GM11168 (cell line): ENCODE measurements around the gene OLFML2A.
"Not testable (repeated sequence)": the region's sequence is repeated elsewhere in the genome, so short reads cannot be mapped to it uniquely, and the experiment has no call there.

Source experiments
- in situ Hi-C: fragments of 300-500 bp; cut with MboI; formaldehyde crosslinking; loops from one replicate; pipeline ENCODE4 v1.12.0; 2022; ENCODE audit warnings: low sequenced_read_pairs; ENCODE audit not compliant: unreplicated experiment

Gene OLFML2A

DNA sequence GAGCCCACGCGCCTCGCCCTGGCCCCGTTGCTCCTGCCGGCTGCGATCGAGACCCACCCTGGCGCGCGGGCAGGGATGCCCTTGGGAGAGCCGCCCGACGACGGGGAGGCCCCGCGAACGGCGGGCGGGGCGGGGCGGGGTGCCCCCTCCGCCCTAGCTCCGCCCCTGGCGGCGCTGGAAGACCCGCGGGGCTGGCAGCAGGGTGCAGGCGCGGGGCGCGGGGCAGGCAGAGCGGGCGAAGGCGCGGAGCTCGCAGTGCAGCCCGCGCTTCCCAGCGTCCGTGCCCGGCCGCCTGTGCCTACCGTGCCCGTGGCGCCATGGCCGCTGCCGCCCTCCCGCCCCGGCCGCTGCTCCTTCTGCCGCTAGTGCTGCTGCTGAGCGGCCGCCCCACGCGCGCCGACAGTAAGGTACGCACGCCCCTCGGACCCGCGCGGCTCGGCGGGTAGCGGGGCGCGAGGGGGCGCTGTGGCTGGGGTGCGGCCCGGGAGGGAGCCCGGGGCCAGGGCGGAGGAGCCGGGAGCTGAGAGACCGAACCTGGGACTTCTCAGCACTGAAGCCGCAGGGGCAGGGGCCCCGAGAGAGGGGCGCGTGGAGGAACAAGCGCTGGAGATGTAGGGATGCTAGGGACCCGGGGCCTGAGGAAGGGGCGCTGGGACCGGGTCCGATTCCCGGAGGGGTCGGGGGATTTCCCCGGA lies at the start of gene OLFML2A:
Gene OLFML2A, plus strand, starts transcription at position 180 of the 695 bp plus-strand sequence. Its CDS starts 138 bp downstream, at position 318.
- in situ Hi-C loops = no loop called here

DNA sequence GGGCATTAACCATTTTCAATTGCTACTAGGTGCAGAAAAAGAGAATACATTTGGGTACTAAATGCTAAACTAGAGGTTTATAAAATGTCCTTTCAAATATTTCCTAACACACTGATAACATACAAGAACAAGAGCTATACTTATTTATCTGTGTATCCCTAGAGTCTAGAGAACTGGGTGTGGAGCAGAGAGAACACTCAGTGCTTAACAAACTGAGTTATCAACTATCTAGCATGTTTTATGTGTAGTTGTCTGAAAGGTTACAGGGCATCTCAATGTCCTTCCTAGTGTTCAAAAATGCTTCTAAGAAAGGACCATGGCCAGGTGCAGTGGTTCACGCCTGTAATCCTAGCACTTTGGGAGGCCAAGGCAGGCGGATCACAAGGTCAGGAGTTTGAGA lies 46.2 kb upstream of the OLFML2A start:
- in situ Hi-C loops = no loop called here

DNA sequence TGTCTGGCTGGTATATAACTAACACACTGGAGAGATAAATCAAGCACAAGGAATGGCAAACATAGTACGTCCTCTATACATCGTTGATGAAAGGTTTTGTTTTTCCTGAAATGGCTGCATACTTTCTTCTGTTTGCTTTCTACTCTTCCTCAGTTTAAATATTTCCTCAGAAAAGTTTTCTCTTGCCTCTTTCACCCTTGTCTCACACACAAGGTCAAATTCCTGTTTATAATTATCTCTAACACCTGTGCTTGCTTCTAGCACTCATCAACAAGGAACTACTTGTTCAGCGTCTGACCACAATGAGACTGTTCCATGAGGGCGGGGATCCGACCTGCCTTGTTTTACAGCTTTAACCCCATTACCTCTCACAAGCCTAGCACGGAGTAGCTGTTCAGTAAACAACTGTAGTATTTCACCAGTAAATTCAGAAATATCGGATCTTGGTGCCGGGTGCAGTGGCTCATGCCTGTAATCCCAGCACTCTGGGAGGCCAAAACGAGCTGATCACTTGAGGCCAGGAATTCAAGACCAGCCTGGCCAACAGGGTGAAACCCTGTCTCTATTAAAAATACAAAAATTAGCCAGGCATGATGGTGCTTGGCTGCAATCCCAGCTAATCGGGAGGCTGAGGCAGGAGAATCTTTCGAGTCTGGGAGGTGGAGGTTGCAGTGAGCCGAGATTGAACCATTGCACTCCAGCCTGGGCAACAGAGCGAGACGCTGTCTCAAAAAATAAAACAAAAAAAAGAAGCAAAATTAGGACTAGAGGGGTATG lies 42.8 kb upstream of the OLFML2A start:
- in situ Hi-C loops = no loop called here

DNA sequence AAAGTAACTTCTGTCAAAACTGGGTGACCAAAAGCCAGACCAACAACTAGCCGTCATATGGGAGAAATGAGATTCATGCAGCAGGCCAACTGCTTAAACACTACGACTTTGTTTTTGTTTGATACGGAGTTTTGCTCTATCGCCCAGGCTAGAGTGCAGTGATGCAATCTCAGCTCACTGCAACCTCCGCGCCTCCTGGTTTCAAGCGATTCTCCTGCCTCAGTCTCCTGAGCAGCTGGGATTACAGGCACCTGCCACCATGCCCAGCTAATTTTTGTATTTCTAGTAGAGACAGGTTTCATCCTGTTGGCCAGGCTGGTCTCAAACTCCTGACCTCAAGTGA lies 42.2 kb upstream of the OLFML2A start:
- in situ Hi-C loops = not testable (repeated sequence)

DNA sequence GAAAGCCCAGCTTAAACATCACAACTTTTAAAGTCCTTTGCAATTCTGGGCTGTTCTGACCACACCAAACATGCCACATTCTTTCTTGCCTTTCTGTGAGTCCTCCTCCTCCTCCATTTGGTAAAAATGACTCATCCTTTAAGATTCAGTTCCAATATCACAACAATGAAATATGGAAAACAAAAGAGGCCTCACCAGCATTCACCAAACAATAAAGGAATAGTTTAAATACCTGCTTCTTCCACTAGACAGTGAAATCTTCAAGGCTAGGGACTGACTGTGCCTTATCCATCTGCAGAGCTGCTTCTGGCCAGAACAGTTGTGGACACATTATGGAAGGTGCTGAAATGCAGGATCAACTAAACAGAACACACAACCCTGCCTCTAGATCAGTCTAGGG lies 41.8 kb upstream of the OLFML2A start:
- in situ Hi-C loops = no loop called here

DNA sequence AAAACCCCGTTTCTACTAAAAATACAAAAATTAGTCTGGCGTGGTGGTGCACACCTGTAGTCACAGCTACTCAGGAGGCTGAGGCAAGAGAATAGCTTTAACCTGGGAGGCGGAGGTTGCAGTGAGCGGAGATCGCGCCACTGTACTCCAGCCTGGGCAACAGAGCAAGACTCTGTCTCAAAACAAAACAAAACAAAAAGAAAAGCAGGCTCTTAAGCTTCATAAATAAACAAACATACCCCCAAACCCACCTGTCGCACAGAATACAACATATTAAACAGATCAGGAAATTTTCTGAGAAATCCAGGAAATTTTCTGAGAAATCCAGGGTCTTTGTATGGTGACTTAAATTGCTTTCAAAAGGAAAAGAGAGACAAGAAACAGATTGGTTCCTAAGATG lies 38.9 kb upstream of the OLFML2A start:
- in situ Hi-C loops = not testable (repeated sequence)

DNA sequence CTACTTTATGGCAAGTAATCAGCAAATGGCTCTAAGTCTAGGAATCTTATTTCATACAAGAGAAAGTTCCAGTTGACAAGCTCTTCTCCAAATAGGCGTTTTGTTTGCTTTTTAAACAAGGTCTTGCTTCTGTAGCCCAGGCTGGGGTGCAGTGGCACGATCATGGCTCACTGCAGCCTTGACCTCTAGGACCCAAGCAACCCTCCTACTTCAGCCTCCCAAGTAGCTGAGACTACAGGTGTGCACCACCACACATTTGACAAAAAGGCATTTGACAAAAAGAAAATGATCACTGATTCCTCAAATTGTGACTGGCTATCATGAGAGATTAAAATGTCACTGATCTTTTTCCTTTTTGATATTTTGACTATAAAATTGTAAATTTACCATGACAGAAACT lies 37.6 kb upstream of the OLFML2A start:
- in situ Hi-C loops = no loop called here

DNA sequence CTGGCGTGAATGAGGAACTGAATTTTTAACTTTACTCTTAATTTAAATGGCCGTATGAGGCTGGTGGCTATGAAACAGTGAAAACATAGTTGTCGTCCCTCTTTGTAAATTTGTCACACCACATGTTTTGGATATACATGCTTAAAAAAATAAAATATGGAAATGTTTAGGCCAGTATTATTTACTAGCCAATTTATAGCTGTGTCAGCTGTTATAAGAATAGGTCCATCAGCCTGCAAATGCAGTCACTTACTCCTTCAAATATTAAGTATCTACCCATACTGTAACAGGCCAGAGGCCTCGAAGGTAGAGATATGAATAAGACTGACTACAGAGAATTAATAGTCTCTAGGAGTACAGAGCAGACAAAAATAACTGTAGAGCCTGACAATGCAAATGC lies 35.8 kb upstream of the OLFML2A start:
- in situ Hi-C loops = no loop called here

DNA sequence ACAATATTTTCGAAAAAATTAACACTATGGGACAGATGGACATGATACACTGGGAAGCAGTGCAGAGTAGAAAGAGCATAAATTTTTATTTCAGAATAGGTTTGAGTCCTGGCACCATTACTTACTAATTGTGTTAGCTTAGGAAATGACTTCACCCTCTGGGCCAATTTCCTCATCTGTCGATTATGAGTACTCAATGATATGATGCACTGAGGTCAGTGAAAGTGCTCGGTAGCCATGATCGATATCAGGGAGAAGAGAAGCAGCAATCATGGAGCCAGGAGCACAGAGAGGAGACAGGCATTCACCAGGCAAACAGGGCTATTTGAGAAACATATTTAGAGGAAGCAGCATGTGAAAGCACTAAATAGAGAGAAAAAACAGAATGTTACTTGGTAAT lies 35.3 kb upstream of the OLFML2A start:
- in situ Hi-C loops = no loop called here

DNA sequence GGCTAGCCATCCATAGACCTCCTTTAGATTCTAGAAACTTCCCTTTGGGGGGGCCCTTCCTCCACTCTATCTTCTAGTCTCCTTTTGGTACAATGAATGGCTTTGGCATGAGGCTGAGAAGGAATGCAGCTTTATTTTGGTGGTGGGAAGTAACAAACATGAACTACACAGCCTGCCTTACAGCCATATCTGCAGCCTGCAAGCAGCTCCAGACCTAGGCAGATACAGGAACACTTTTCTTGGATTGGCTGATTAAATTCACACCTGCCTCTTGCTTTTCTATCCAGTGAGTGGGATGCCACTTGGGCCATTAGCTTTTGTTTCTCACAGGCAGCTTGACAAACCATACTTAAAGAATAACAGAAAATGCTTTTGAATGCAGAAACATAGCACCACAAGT lies 34.0 kb upstream of the OLFML2A start:
- in situ Hi-C loops = no loop called here

DNA sequence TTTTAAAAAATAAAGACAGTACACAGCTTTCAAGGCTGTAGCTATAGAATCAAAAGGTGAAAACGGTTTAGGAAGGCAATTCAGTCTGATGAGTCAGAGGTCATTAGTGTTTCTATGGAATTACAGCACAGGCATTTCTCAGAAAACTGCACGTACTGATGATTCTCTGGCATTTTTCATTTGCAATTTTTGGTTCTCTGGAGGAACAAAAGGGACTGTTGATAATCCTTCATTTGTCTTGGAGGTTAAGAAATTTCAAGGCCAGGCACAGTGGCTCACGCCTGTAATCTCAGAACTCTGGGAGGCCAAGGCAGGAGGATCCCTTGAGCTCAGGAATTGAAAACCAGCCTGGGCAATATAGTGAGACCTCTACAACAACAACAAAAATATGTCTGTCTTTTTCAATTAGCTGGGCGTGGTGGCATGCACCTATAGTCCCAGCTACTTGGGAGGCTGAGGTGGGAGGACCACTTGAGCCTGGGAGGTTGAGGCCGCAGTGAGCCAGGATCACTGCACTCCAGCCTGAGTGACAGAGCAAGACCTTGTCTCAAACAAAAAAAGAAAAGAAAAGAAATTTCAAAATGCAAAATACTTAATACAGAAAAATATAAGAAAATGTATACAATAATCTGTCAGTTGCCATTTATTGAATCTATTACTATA lies 33.1 kb upstream of the OLFML2A start:
- in situ Hi-C loops = no loop called here

DNA sequence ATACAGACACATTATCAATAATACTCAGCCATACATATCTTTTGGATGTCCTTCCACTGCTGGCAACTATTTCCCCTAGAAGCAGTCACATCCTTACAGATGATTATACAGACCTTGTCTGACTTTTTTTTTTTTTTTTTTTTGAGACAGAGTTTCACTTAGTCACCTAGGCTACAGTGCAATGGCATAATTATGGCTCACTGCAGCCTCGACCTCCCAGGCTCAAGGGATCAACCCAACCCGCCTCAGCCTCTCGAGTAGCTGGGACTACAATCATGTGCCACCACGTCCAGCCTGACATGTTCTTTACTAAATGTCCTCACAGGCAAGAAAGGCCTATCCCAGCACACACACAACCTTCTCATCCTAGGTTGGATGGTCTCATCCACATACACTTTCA lies 29.9 kb upstream of the OLFML2A start:
- in situ Hi-C loops = no loop called here

DNA sequence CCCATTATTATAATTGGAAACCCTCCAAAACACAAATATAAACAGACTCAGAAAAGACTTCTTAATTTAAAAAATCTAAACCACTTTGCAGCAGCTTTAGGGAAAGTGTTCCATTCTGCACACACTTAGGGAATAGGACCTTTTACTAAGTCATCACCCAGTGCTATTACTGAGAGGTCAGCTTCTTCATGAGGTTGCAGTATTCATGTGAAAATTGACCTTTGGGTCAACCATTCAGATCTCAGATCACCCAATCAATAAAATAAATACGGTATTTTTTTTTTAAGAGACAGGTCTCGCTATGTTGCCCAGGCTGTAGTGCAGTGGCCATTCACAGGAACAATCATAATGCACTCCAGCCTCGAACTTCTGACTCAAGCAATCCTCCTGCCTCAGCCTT lies 27.6 kb upstream of the OLFML2A start:
- in situ Hi-C loops = no loop called here

DNA sequence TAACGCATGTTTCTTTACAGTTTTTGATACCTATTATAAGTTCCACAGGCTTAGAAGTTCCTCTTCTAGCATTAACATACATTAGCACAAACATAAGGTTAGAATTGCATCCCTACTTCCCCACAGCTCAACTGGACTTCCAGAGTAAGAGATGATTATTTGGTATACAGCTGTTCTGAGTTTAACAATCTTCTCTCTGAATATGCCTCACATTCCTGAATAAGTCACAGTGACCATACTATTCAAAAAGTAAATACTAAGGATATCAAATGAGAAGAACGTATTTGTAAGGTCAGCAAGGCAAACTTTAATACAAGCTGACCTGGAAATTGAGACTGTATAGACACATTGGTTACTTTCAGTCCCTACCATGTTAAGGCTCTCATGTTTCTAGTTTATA lies 27.2 kb upstream of the OLFML2A start:
- in situ Hi-C loops = no loop called here

DNA sequence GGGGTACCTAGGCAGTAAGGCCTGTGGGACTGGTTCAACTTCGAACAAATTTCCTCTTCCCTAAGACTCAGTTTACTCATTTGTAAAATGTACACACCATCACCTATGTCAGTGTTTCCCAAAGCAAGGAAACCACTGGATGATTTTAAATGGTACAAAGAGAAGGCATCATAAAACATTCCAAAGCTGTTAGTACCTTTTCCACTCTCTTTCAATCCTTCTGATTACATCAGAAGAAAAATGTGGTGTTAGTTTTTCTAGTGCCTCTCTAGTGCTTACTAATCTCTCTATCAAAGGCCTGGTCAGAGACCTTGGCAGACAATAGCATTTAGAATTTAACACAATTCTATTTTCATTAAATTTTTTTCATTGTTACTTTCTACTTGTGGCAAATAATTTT lies 24.0 kb upstream of the OLFML2A start:
- in situ Hi-C loops = no loop called here

DNA sequence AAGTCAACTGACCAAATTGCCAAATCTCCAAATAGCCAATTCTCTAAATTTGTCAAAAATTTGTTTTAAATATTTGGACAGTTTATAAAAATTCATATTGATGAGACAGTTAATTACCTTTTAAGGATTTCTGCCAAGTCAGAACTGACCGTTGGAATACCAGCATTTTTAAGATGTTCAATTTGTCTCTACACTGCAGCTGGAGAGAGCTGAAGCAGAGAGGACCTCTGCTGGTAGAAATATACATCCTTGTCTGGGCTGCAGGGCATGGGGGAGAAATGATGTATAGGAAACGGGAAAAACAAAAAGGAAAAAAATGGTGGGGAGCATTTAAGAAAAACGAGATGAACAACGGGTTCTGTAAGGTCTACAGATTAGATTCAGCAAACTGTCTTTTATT lies 22.6 kb upstream of the OLFML2A start:
- in situ Hi-C loops = no loop called here

DNA sequence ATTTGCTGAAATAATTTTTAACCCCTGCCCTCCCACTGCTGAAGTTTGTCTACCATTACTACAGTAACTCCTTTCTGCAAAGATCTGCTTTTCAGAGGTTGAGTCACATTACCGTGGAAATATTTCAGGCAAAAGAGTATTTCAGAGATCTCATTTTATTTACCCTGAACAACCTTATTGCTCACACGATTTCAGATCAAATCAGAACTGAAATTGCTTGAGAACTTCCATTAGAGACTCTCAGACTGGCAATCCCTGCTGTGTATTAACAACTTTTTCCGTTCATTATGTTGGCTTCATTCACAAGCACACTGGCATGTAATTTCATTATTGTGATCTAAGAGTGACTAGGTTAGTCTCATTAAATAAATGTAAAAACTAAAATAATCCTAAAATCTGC lies 21.9 kb upstream of the OLFML2A start:
- in situ Hi-C loops = no loop called here

DNA sequence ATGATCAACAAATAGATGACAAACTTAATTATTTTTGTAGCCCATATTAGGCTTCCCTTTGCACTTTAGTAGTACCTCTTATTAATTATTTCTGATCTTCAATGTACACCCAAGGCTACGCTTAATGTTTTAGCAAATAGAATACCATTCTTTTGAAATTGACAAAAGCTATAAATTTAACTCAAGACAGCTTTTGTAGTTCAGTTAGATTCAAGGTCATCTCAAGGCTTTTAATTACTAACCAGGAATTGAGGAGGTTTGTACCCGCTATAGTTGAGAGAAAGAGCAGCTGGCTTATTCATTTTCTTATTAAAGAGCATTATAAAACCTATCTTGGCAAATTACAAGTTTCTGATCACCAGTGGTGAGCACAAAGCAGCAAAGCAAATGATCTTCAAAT lies 20.9 kb upstream of the OLFML2A start:
- in situ Hi-C loops = no loop called here

DNA sequence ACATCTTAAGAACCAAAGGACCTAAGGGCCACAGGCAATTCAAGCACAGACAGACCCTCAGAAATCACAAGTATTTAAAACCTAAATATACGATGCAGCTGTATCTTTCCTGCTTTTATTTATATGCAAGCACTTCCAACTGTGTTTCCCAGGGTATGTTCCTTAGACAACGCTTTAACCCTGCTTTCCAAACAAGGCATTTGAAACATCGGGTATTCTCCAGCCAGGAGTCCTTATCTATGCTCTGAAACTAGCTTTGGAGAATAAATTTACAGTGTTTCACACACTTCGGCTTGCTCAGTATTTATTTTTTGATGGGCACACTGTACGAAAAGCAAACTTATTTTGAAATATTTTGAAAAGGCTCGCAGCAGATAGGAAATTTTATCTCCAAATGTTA lies 19.3 kb upstream of the OLFML2A start:
- in situ Hi-C loops = no loop called here

DNA sequence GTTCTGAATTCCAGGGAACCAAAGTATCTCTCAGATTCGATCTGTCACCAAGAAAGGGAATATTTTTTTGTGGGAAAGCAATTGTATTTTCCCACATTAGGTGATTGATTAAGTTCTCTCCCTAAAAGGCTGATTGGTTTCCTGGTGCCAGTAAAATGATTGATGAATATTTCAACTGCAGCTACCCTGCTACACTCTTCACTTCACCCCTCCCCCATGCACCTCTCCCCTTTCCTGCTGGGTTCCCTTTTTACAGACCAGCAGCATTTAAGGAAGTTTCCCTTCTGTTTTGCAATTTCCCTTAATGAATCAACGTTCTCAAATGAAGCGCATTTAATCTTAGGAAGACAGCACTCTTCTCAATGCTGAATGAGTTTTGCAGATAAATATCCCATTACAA lies 18.9 kb upstream of the OLFML2A start:
- in situ Hi-C loops = no loop called here

DNA sequence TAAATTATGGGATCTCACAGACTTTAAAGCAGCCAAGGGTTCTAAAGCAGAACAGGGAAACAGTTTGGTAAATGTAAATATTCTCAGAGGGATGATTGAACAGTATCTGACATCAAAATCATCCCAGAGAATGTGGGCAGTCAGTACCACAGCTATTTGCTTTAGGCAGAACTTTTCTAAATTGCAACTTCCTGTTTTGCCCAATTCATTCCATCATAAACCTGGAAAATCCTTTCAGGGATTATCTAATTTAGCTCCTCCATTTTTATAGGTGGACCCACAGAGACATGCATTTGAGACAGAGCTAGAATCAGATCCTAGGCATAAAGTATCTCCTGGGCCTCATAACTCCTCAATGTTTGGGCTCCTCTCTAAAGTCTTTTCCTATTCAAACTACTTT lies 18.2 kb upstream of the OLFML2A start:
- in situ Hi-C loops = no loop called here

DNA sequence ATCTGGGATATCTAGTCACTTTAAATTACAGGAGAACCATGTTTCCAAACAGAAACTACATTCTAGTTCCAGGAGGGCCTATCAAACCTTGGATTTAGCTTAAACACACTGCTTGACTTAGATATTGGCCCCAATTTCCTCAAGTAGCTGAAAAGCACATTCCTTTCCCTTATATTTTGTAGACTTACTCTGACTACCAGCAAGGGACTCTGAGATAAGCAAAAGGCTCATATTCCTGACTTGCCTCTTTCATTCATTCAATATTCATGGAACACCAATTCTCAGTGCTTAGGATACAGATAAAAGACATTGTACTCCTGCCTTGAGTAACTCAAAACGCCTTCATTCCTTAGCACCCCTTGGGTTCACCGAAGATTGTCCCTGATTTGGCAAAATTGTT lies 17.6 kb upstream of the OLFML2A start:
- in situ Hi-C loops = no loop called here
